Testis (tissue), 2 donors: ENCODE data around the gene OCIAD1.

Source experiments
- POLR2A ChIP-seq: fragments of 450-650 bp; IDR thresholded peaks from one replicate; pipeline ENCODE4 v1.6.1; 2017; ENCODE audit warnings: antibody characterized with exemption, mild to moderate bottlenecking, moderate library complexity
- TF ChIP-seq, protein P1 (sequence below), 3 experiments: fragments of 450-650 bp in 2 of 3; fragments of 200-600 bp in 1 of 3; sonication (generic) in 1 of 3; IDR thresholded peaks; one replicate each; pipeline ENCODE4 v1.5.1; 2016 to 2019; ENCODE audit warnings: antibody characterized with exemption in 3 of 3, mild to moderate bottlenecking in 2 of 3, moderate library complexity in 1 of 3

- no peak for TF ChIP-seq POLR2A
- TF ChIP-seq, protein P1, sequence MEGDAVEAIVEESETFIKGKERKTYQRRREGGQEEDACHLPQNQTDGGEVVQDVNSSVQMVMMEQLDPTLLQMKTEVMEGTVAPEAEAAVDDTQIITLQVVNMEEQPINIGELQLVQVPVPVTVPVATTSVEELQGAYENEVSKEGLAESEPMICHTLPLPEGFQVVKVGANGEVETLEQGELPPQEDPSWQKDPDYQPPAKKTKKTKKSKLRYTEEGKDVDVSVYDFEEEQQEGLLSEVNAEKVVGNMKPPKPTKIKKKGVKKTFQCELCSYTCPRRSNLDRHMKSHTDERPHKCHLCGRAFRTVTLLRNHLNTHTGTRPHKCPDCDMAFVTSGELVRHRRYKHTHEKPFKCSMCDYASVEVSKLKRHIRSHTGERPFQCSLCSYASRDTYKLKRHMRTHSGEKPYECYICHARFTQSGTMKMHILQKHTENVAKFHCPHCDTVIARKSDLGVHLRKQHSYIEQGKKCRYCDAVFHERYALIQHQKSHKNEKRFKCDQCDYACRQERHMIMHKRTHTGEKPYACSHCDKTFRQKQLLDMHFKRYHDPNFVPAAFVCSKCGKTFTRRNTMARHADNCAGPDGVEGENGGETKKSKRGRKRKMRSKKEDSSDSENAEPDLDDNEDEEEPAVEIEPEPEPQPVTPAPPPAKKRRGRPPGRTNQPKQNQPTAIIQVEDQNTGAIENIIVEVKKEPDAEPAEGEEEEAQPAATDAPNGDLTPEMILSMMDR (IDR thresholded peaks at IDR 0.05): no peak
Measured at GRCh38 chr4:48786549-48786948, 44.3 kb upstream of the OCIAD1 start.
